ENCODE data around the gene UST.

Gene UST

DNA sequence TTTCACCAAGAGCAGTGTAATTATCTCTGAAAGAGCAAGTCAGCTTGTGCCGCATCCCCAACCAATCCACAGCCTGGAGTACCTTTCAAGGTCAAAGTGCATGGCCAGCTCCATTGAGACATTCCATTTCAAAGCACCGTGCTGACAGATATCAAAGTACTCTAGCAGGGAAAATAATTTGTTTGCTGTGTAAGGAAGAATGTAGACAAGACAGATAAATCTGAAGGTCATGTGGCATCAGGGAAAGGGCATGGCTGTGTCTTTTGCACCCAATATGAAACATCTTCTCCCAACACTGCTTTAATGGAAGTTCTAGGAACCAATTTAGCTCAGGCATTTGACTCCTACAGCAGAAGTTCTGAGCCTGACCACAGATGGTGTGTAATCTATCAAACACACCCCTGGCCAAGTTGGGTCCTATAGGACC, 328.0 kb downstream of the UST start:
- Histone ChIP-seq H2BK15ac (replicated peaks; ENCODE audit: low read depth) (no peak overlapping the region), H3K4me2 (ENCODE audit: low read length) (no peak overlapping the region), H3K4me1 (ENCODE audit: control insufficient read depth, low read depth, low read length) (no peaks in the 10 kb centered on the region), H3K27me3 (ENCODE audit: insufficient read depth, low read length, poor library complexity) (no peaks in the 10 kb centered on the region), H3K4me3 (ENCODE audit: low read length) (no peak overlapping the region), H3K27ac (ENCODE audit: low read depth, low read length) (no peak overlapping the region), H4K8ac (ENCODE audit: low read depth, low read length) (no peak overlapping the region), H3K36me3 (ENCODE audit: control insufficient read depth, insufficient read depth, low read length) (peaks cover 3% of the 10 kb centered on the region), H2BK5ac (ENCODE audit: low read length) (no peak overlapping the region), H3K18ac (ENCODE audit: low read length) (no peak overlapping the region), H4K5ac (ENCODE audit: low read length) (no peak overlapping the region), H2AK5ac (ENCODE audit: low read length) (no peak overlapping the region), H3K79me2 (ENCODE audit: control insufficient read depth, insufficient read depth, low read length) (no peaks in the 10 kb centered on the region), H2BK120ac (ENCODE audit: low read depth, low read length) (no peak overlapping the region), H3K23ac (ENCODE audit: low read length) (no peak overlapping the region), H3K4ac (ENCODE audit: low read depth, low read length) (no peak overlapping the region), H3K56ac (ENCODE audit: low read length) (no peak overlapping the region), H3K9ac (ENCODE audit: low read length) (no peak overlapping the region), H3K79me1 (ENCODE audit: low read length) (no peaks in the 10 kb centered on the region)
- DNase-seq = no peak
- WGBS (ENCODE audit: extremely low coverage, insufficient coverage, low lambda C conversion rate) = no CpG with 5 or more reads among the region's 2 CpGs

GRCh38 chr6:149075616-149076354, 329.0 kb downstream of the UST start:
- H4K8ac ChIP-seq (ENCODE audit: low read depth, low read length) = no peak overlapping the region
- H2BK15ac ChIP-seq (replicated peaks; ENCODE audit: low read depth) = no peak overlapping the region
- H3K4me2 ChIP-seq (ENCODE audit: low read length) = no peak overlapping the region
- H2BK120ac ChIP-seq (ENCODE audit: low read depth, low read length) = no peak overlapping the region
- no peak overlapping the region for H2BK5ac ChIP-seq (ENCODE audit: low read length)
- H3K18ac ChIP-seq (ENCODE audit: low read length) = no peak overlapping the region
- no peak overlapping the region for H4K5ac ChIP-seq (ENCODE audit: low read length)
- H3K4me3 ChIP-seq (ENCODE audit: low read length) = no peak overlapping the region
- H3K56ac ChIP-seq (ENCODE audit: low read length) = no peak overlapping the region
- H3K4me1 ChIP-seq (ENCODE audit: control insufficient read depth, low read depth, low read length) = no peaks in the 10 kb centered on the region
- no peaks in the 10 kb centered on the region for H3K79me1 ChIP-seq (ENCODE audit: low read length)
- DNase-seq = no peak
- H3K23ac ChIP-seq (ENCODE audit: low read length) = no peak overlapping the region
- H2AK5ac ChIP-seq (ENCODE audit: low read length) = no peak overlapping the region
- no peak overlapping the region for H3K4ac ChIP-seq (ENCODE audit: low read depth, low read length)
- H3K27me3 ChIP-seq (ENCODE audit: insufficient read depth, low read length, poor library complexity) = no peaks in the 10 kb centered on the region
- no CpG with 5 or more reads among the region's 6 CpGs for WGBS (ENCODE audit: extremely low coverage, insufficient coverage, low lambda C conversion rate)
- no peaks in the 10 kb centered on the region for H3K79me2 ChIP-seq (ENCODE audit: control insufficient read depth, insufficient read depth, low read length)
- H3K27ac ChIP-seq (ENCODE audit: low read depth, low read length) = no peak overlapping the region
- H3K36me3 ChIP-seq (ENCODE audit: control insufficient read depth, insufficient read depth, low read length) = peaks cover 3% of the 10 kb centered on the region
- no peak overlapping the region for H3K9ac ChIP-seq (ENCODE audit: low read length)

GRCh38 chr6:149076355-149076734, 329.5 kb downstream of the UST start:
- H3K4me3 ChIP-seq (ENCODE audit: low read length) = no peak overlapping the region
- no peak overlapping the region for H2BK120ac ChIP-seq (ENCODE audit: low read depth, low read length)
- H4K8ac ChIP-seq (ENCODE audit: low read depth, low read length) = no peak overlapping the region
- H3K79me2 ChIP-seq (ENCODE audit: control insufficient read depth, insufficient read depth, low read length) = no peaks in the 10 kb centered on the region
- H2BK15ac ChIP-seq (replicated peaks; ENCODE audit: low read depth) = no peak overlapping the region
- H4K5ac ChIP-seq (ENCODE audit: low read length) = no peak overlapping the region
- DNase-seq = no peak
- H3K9ac ChIP-seq (ENCODE audit: low read length) = no peak overlapping the region
- no CpG with 5 or more reads among the region's 2 CpGs for WGBS (ENCODE audit: extremely low coverage, insufficient coverage, low lambda C conversion rate)
- no peak overlapping the region for H3K56ac ChIP-seq (ENCODE audit: low read length)
- H3K4me2 ChIP-seq (ENCODE audit: low read length) = no peak overlapping the region
- H3K4me1 ChIP-seq (ENCODE audit: control insufficient read depth, low read depth, low read length) = no peaks in the 10 kb centered on the region
- H3K18ac ChIP-seq (ENCODE audit: low read length) = no peak overlapping the region
- no peak overlapping the region for H2AK5ac ChIP-seq (ENCODE audit: low read length)
- H3K79me1 ChIP-seq (ENCODE audit: low read length) = no peaks in the 10 kb centered on the region
- H3K36me3 ChIP-seq (ENCODE audit: control insufficient read depth, insufficient read depth, low read length) = peaks cover 3% of the 10 kb centered on the region
- H3K23ac ChIP-seq (ENCODE audit: low read length) = no peak overlapping the region
- H2BK5ac ChIP-seq (ENCODE audit: low read length) = no peak overlapping the region
- no peaks in the 10 kb centered on the region for H3K27me3 ChIP-seq (ENCODE audit: insufficient read depth, low read length, poor library complexity)
- no peak overlapping the region for H3K4ac ChIP-seq (ENCODE audit: low read depth, low read length)
- H3K27ac ChIP-seq (ENCODE audit: low read depth, low read length) = no peak overlapping the region

DNA sequence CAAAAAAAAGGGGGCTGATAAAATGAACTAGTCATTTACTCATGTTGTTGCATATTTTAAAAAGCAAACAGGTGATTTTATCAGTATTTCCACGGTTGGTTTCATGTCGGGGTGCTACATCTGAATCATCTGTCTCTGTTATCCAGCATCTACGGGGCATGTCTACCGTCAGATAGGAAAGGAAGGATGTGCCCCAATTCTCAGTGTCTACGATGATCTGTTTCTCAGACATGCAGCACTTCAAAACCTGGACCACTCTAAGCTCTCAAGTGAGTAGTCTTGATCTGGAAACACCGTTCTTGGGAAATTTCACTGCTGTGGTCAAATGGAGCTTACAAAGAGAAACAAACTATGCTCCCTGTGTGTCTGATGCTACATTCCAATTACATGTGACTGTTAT, 330.4 kb downstream of the UST start:
- peaks cover 3% of the 10 kb centered on the region for H3K36me3 ChIP-seq (ENCODE audit: control insufficient read depth, insufficient read depth, low read length)
- H3K9ac ChIP-seq (ENCODE audit: low read length) = no peak overlapping the region
- no peak overlapping the region for H3K23ac ChIP-seq (ENCODE audit: low read length)
- H2AK5ac ChIP-seq (ENCODE audit: low read length) = no peak overlapping the region
- H3K18ac ChIP-seq (ENCODE audit: low read length) = no peak overlapping the region
- H3K4ac ChIP-seq (ENCODE audit: low read depth, low read length) = no peak overlapping the region
- no CpG with 5 or more reads among the region's 6 CpGs for WGBS (ENCODE audit: extremely low coverage, insufficient coverage, low lambda C conversion rate)
- no peak overlapping the region for H4K5ac ChIP-seq (ENCODE audit: low read length)
- H3K4me3 ChIP-seq (ENCODE audit: low read length) = no peak overlapping the region
- H2BK120ac ChIP-seq (ENCODE audit: low read depth, low read length) = no peak overlapping the region
- H3K56ac ChIP-seq (ENCODE audit: low read length) = no peak overlapping the region
- H3K27ac ChIP-seq (ENCODE audit: low read depth, low read length) = no peak overlapping the region
- DNase-seq = no peak
- no peak overlapping the region for H3K4me2 ChIP-seq (ENCODE audit: low read length)
- H2BK5ac ChIP-seq (ENCODE audit: low read length) = no peak overlapping the region
- no peaks in the 10 kb centered on the region for H3K4me1 ChIP-seq (ENCODE audit: control insufficient read depth, low read depth, low read length)
- no peaks in the 10 kb centered on the region for H3K79me1 ChIP-seq (ENCODE audit: low read length)
- no peaks in the 10 kb centered on the region for H3K79me2 ChIP-seq (ENCODE audit: control insufficient read depth, insufficient read depth, low read length)
- H4K8ac ChIP-seq (ENCODE audit: low read depth, low read length) = no peak overlapping the region
- H2BK15ac ChIP-seq (replicated peaks; ENCODE audit: low read depth) = no peak overlapping the region
- H3K27me3 ChIP-seq (ENCODE audit: insufficient read depth, low read length, poor library complexity) = no peaks in the 10 kb centered on the region

DNA sequence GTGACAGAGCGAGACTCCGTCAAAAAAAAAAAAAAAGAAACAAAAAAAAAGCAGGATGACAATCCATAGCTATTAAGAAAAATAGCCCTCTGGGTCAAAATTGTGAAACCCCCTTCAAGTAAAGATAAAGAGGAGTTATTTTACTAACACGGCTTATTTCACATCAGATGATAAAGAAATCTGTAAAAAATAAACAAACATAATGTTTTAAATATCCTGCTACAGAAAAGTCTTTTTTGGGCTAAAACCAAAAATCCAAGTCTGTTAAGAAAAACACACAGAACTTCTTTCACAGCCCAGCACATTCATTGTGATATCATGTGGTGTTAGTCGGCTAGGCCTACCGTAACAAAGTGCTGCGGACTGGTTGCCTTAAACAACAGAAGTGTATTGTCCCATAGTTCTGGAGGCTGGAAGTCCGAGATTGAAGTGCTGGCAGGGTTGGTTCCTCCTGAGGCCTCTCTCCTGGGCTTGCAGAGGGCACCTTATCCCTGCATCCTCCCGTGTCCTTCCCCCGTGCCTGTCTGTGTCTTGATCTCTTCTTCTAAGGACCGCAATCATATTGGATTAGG, 331.5 kb downstream of the UST start:
- DNase-seq = no peak
- WGBS (ENCODE audit: extremely low coverage, insufficient coverage, low lambda C conversion rate) = no CpG with 5 or more reads among the region's 10 CpGs
- no peak overlapping the region for H3K27ac ChIP-seq (ENCODE audit: low read depth, low read length)
- H3K27me3 ChIP-seq (ENCODE audit: insufficient read depth, low read length, poor library complexity) = no peaks in the 10 kb centered on the region
- no peak overlapping the region for H2BK120ac ChIP-seq (ENCODE audit: low read depth, low read length)
- no peak overlapping the region for H3K23ac ChIP-seq (ENCODE audit: low read length)
- no peak overlapping the region for H3K4me3 ChIP-seq (ENCODE audit: low read length)
- no peak overlapping the region for H3K9ac ChIP-seq (ENCODE audit: low read length)
- no peaks in the 10 kb centered on the region for H3K79me2 ChIP-seq (ENCODE audit: control insufficient read depth, insufficient read depth, low read length)
- no peak overlapping the region for H3K4me2 ChIP-seq (ENCODE audit: low read length)
- H4K8ac ChIP-seq (ENCODE audit: low read depth, low read length) = no peak overlapping the region
- H2BK5ac ChIP-seq (ENCODE audit: low read length) = no peak overlapping the region
- H3K56ac ChIP-seq (ENCODE audit: low read length) = no peak overlapping the region
- no peaks in the 10 kb centered on the region for H3K79me1 ChIP-seq (ENCODE audit: low read length)
- no peak overlapping the region for H2AK5ac ChIP-seq (ENCODE audit: low read length)
- no peaks in the 10 kb centered on the region for H3K4me1 ChIP-seq (ENCODE audit: control insufficient read depth, low read depth, low read length)
- H4K5ac ChIP-seq (ENCODE audit: low read length) = no peak overlapping the region
- H3K36me3 ChIP-seq (ENCODE audit: control insufficient read depth, insufficient read depth, low read length) = peaks cover 3% of the 10 kb centered on the region
- no peak overlapping the region for H3K4ac ChIP-seq (ENCODE audit: low read depth, low read length)
- H2BK15ac ChIP-seq (replicated peaks; ENCODE audit: low read depth) = no peak overlapping the region
- H3K18ac ChIP-seq (ENCODE audit: low read length) = no peak overlapping the region

DNA sequence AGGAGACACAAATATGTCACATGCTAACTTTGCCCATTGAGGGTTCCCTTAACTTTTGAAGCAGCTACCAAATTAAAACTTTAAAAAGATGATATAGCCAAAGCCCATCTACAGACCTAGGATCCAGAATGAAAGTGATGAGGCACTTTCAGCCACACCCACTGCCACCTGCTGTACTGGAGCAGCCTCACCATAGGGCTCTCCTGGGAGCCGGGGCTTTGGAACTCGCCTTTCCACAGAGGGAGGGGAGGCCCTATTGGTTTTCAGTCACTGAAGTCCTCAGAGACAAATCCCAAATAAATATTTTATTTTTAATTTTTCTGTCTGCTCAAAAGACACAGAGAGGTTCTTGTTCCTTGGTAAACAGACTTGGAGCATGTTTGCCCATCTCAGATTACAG, 332.6 kb downstream of the UST start:
- no CpG with 5 or more reads among the region's 2 CpGs for WGBS (ENCODE audit: extremely low coverage, insufficient coverage, low lambda C conversion rate)
- Histone ChIP-seq H2BK120ac (ENCODE audit: low read depth, low read length) (no peak overlapping the region), H3K79me1 (ENCODE audit: low read length) (no peaks in the 10 kb centered on the region), H3K18ac (ENCODE audit: low read length) (no peak overlapping the region), H3K27ac (ENCODE audit: low read depth, low read length) (no peak overlapping the region), H3K36me3 (ENCODE audit: control insufficient read depth, insufficient read depth, low read length) (peaks cover 3% of the 10 kb centered on the region), H3K23ac (ENCODE audit: low read length) (no peak overlapping the region), H2BK5ac (ENCODE audit: low read length) (no peak overlapping the region), H3K56ac (ENCODE audit: low read length) (no peak overlapping the region), H3K4ac (ENCODE audit: low read depth, low read length) (no peak overlapping the region), H3K9ac (ENCODE audit: low read length) (no peak overlapping the region), H2BK15ac (replicated peaks; ENCODE audit: low read depth) (no peak overlapping the region), H3K4me3 (ENCODE audit: low read length) (no peak overlapping the region), H4K5ac (ENCODE audit: low read length) (no peak overlapping the region), H4K8ac (ENCODE audit: low read depth, low read length) (no peak overlapping the region), H3K4me2 (ENCODE audit: low read length) (no peak overlapping the region), H3K79me2 (ENCODE audit: control insufficient read depth, insufficient read depth, low read length) (no peaks in the 10 kb centered on the region), H2AK5ac (ENCODE audit: low read length) (no peak overlapping the region), H3K27me3 (ENCODE audit: insufficient read depth, low read length, poor library complexity) (no peaks in the 10 kb centered on the region), H3K4me1 (ENCODE audit: control insufficient read depth, low read depth, low read length) (no peaks in the 10 kb centered on the region)
- no peak for DNase-seq

Data from mesendoderm (in vitro differentiated cells).